HG03103 (cell line): ENCODE results near the gene WDR62.
A peak's percentile ranks its signal among the peaks of the same experiment; 100 is the strongest.
"Not testable (repeated sequence)": the region's sequence is repeated elsewhere in the genome, so short reads cannot be mapped to it uniquely, and the experiment has no call there.

Source experiments
- ATAC-seq: cut with Tn5 transposase; IDR thresholded peaks from one replicate; pipeline ENCODE4 v1.9.1; 2021; ENCODE audit warnings: low read depth; ENCODE audit not compliant: unreplicated experiment

The WDR62 gene

GRCh38 chr19:36106991-36107390, 52.3 kb downstream of the WDR62 start:
- ATAC-seq: no peak

GRCh38 chr19:36108684-36109083, 54.0 kb downstream of the WDR62 start:
- ATAC-seq: no peak

GRCh38 chr19:36110487-36111199, 55.9 kb downstream of the WDR62 start, which contains the start of gene OVOL3:
Gene OVOL3 (plus strand): TSS chr19:36111143. CDS start chr19:36111203, 60 bp downstream.
- ATAC-seq: no peak

- no peak for ATAC-seq
These were observed 56.5 kb downstream of the WDR62 start for GRCh38 chr19:36111200-36111539.

GRCh38 chr19:36112678-36113077, 58.0 kb downstream of the WDR62 start:
- no peak for ATAC-seq

- no peak for ATAC-seq
These were observed 58.7 kb downstream of the WDR62 start for GRCh38 chr19:36113425-36113824.

GRCh38 chr19:36113894-36114720, 59.4 kb downstream of the WDR62 start:
- ATAC-seq: no peak

- peak; percentile 71 for ATAC-seq
These were observed 60.2 kb downstream of the WDR62 start, which contains the start of gene POLR2I for GRCh38 chr19:36114721-36115452. Gene POLR2I (minus strand): TSS chr19:36114875. CDS start chr19:36114856, 19 bp downstream.

- peak; percentile 20 for ATAC-seq
These were observed 61.0 kb downstream of the WDR62 start, which contains the start of gene TBCB for GRCh38 chr19:36115453-36116343. Gene TBCB (plus strand): TSS chr19:36115468. CDS start chr19:36115561, 93 bp downstream.

- no peak for ATAC-seq
These were observed 61.6 kb downstream of the WDR62 start for GRCh38 chr19:36116344-36116637.

- ATAC-seq: no peak
These were observed 65.6 kb downstream of the WDR62 start for GRCh38 chr19:36120092-36120983.

GRCh38 chr19:36120984-36121358, 66.3 kb downstream of the WDR62 start:
- no peak for ATAC-seq

- no peak for ATAC-seq
These were observed 66.9 kb downstream of the WDR62 start for GRCh38 chr19:36121486-36122124.

GRCh38 chr19:36125557-36125956, 70.9 kb downstream of the WDR62 start:
- ATAC-seq: no peak

GRCh38 chr19:36128392-36128736, 73.7 kb downstream of the WDR62 start:
- ATAC-seq: no peak

GRCh38 chr19:36131221-36131620, 76.5 kb downstream of the WDR62 start:
- ATAC-seq: not testable (repeated sequence)

GRCh38 chr19:36134867-36135266, 80.2 kb downstream of the WDR62 start:
- not testable (repeated sequence) for ATAC-seq

GRCh38 chr19:36136964-36137686, 82.4 kb downstream of the WDR62 start:
- ATAC-seq: no peak
